Measurements from ENCODE around the gene RAB11FIP4.
"Not testable (repeated sequence)": the region's sequence is repeated elsewhere in the genome, so short reads cannot be mapped to it uniquely, and the experiment has no call there.

RAB11FIP4 gene

GRCh38 chr17:31433811-31434726 lies 42.6 kb downstream of the RAB11FIP4 start:
- peak; percentile 58 for DNase-seq

GRCh38 chr17:31434727-31435050 lies 43.2 kb downstream of the RAB11FIP4 start:
- DNase-seq, result peak; percentile 36

GRCh38 chr17:31435581-31435980 lies 44.1 kb downstream of the RAB11FIP4 start:
- peak; percentile 13 for DNase-seq

- DNase-seq, result peak; percentile 60
Measured at GRCh38 chr17:31437720-31438400, 46.4 kb downstream of the RAB11FIP4 start.

- peak; percentile 42 for DNase-seq
Measured at GRCh38 chr17:31439716-31440115, 48.2 kb downstream of the RAB11FIP4 start.

- DNase-seq, result no peak
Measured at GRCh38 chr17:31442276-31442675, 50.8 kb downstream of the RAB11FIP4 start.

- not testable (repeated sequence) for DNase-seq
Measured at GRCh38 chr17:31442856-31443255, 51.4 kb downstream of the RAB11FIP4 start.

- DNase-seq, result peak; percentile 49
Measured at GRCh38 chr17:31443386-31443785, 51.9 kb downstream of the RAB11FIP4 start.

GRCh38 chr17:31444026-31444425 lies 52.6 kb downstream of the RAB11FIP4 start:
- no peak for DNase-seq

- no peak for DNase-seq
Measured at GRCh38 chr17:31446195-31446967, 54.9 kb downstream of the RAB11FIP4 start.

GRCh38 chr17:31448467-31449077 lies 57.1 kb downstream of the RAB11FIP4 start:
- DNase-seq, result no peak

GRCh38 chr17:31449111-31449510 lies 57.6 kb downstream of the RAB11FIP4 start:
- no peak for DNase-seq

- DNase-seq, result no peak
Measured at GRCh38 chr17:31449746-31450145, 58.3 kb downstream of the RAB11FIP4 start.

GRCh38 chr17:31452101-31452500 lies 60.6 kb downstream of the RAB11FIP4 start:
- DNase-seq, result no peak

GRCh38 chr17:31452561-31453110 lies 61.2 kb downstream of the RAB11FIP4 start:
- no peak for DNase-seq

GRCh38 chr17:31453896-31454295 lies 62.4 kb downstream of the RAB11FIP4 start:
- DNase-seq, result no peak

GRCh38 chr17:31456814-31457213 lies 65.3 kb downstream of the RAB11FIP4 start:
- DNase-seq, result no peak

GRCh38 chr17:31457391-31458234 lies 66.1 kb downstream of the RAB11FIP4 start:
- no peak for DNase-seq

GRCh38 chr17:31458829-31459228 lies 67.4 kb downstream of the RAB11FIP4 start:
- DNase-seq, result no peak

GRCh38 chr17:31459716-31460115 lies 68.2 kb downstream of the RAB11FIP4 start:
- no peak for DNase-seq

- DNase-seq, result no peak
Measured at GRCh38 chr17:31460226-31460721, 68.8 kb downstream of the RAB11FIP4 start.

All from activated effector memory CD4-positive, alpha-beta T cell treated with anti-CD3 and anti-CD28 coated beads, Interleukin-2, amount 50 U/mL, for 16 hours (primary cell).